ENCODE measurements around the gene PGLYRP4. TPM values are rescaled to one million over a fixed set of nuclear protein-coding genes. Genes with fewer than 3 reads are reported as not detected.

PGLYRP4 gene
- polyA plus RNA-seq, 2 of the 4 experiments (the other 2 are of a cell fraction), result not detected

- TF ChIP-seq MAZ (IDR thresholded peaks at IDR 0.05; ENCODE audit: borderline replicate concordance, low read depth, low read length) (no peak), CHD4 (IDR thresholded peaks at IDR 0.05; ENCODE audit: borderline replicate concordance) (no peak)
These were observed 45.3 kb upstream of the PGLYRP4 start (continued) for GRCh38 chr1:153393926-153394325.

- no peaks in the 10 kb centered on the region for H3K4me1 ChIP-seq
- POLR2A ChIA-PET, result no interaction called here
- TF ChIP-seq KDM5A (IDR thresholded peaks at IDR 0.05) (no peak), USF2 (IDR thresholded peaks at IDR 0.05) (no peak), SMC3 (IDR thresholded peaks at IDR 0.05) (no peak), HES2 (IDR thresholded peaks at IDR 0.05) (no peak), CHD4 (IDR thresholded peaks at IDR 0.05; ENCODE audit: borderline replicate concordance) (no peak), ESRRA (IDR thresholded peaks at IDR 0.05; ENCODE audit: borderline replicate concordance, low read length) (no peak), HOXB13 (CRISPR knock-in tag; IDR thresholded peaks at IDR 0.05; ENCODE audit: low read depth) (no peak), FOSL2 (IDR thresholded peaks at IDR 0.05) (no peak), FOSL2 (CRISPR knock-in tag; IDR thresholded peaks at IDR 0.05) (no peak), JUN (IDR thresholded peaks at IDR 0.05) (no peak), ATOH8 (CRISPR knock-in tag; IDR thresholded peaks at IDR 0.05; ENCODE audit: low read depth) (no peak), PHF8 (IDR thresholded peaks at IDR 0.05; ENCODE audit: borderline replicate concordance, low read depth) (no peak), GATA3 (IDR thresholded peaks at IDR 0.05; ENCODE audit: borderline replicate concordance) (no peak)
- H3K4me2 ChIP-seq, result no peak overlapping the region
- H3K27ac ChIP-seq, result no peak overlapping the region
- CTCF ChIA-PET, result interaction anchor here (1.4 to 2.1 kb wide), 3 partner anchors 39 to 102 kb away, joined by 4 to 6 read pairs (median 6); no protein-coding TSS in a partner anchor
- no peak for DNase-seq (ENCODE audit: low read depth in 1 of 2, low spot score in 1 of 2)
- WGBS (ENCODE audit: missing lambda C conversion rate), result 16% methylated on average over 3 of the region's 3 CpGs
- H3K9me3 ChIP-seq, result no peaks in the 10 kb centered on the region
- no peak overlapping the region for H3K4me3 ChIP-seq
- FAIRE-seq, result no peak
- no peak for ATAC-seq
These were observed 44.2 kb upstream of the PGLYRP4 start for GRCh38 chr1:153392822-153393221.

- Histone ChIP-seq H3K27ac (no peak overlapping the region), H3K9me3 (no peaks in the 10 kb centered on the region), H3K4me2 (no peak overlapping the region), H3K4me3 (no peak overlapping the region), H3K4me1 (no peaks in the 10 kb centered on the region)
- ChIA-PET CTCF (interaction anchor here (1.4 to 2.1 kb wide), 3 partner anchors 38 to 102 kb away, joined by 4 to 6 read pairs (median 6); no protein-coding TSS in a partner anchor), POLR2A (no interaction called here)
- 0% methylated on average over 3 of the region's 3 CpGs for WGBS (ENCODE audit: missing lambda C conversion rate)
- no peak for FAIRE-seq
- TF ChIP-seq CEBPB (IDR thresholded peaks at IDR 0.05), result no peak
- TF ChIP-seq TP53 (CRISPR knock-in tag; IDR thresholded peaks at IDR 0.05), result no peak
- no peak for TF ChIP-seq EHMT2 (IDR thresholded peaks at IDR 0.05; ENCODE audit: low read depth)
- no peak for TF ChIP-seq SMC3 (IDR thresholded peaks at IDR 0.05)
- no peak for TF ChIP-seq RFX5 (IDR thresholded peaks at IDR 0.05)
- TF ChIP-seq CHD2 (IDR thresholded peaks at IDR 0.05; ENCODE audit: low read length, partially characterized antibody), result no peak
- DNase-seq (ENCODE audit: low read depth in 1 of 2, low spot score in 1 of 2), result no peak
- no peak for ATAC-seq
These were observed 43.6 kb upstream of the PGLYRP4 start for GRCh38 chr1:153392258-153392657.

- FAIRE-seq, result no peak
- DNase-seq (ENCODE audit: low read depth in 1 of 2, low spot score in 1 of 2), result no peak
- no peak within 1 kb of the TSS for H3K4me3 ChIP-seq
- H3K4me1 ChIP-seq, result no peaks in the 10 kb centered on the region
- H3K4me2 ChIP-seq, result no peak within 1 kb of the TSS
- no peaks in the 10 kb centered on the region for H3K9me3 ChIP-seq
- no peak for TF ChIP-seq HOXA7 (CRISPR knock-in tag; IDR thresholded peaks at IDR 0.05)
- POLR2A ChIA-PET, result no interaction called here
- no peak for ATAC-seq
- CTCF ChIA-PET, result interaction anchor here (1.3 to 2.1 kb wide), 2 partner anchors 103 to 177 kb away, joined by 3 to 6 read pairs; no protein-coding TSS in a partner anchor
- 3% methylated on average over 7 of the region's 7 CpGs for WGBS (ENCODE audit: missing lambda C conversion rate)
- no peak within 1 kb of the TSS for H3K27ac ChIP-seq
These were observed 42.5 kb upstream of the PGLYRP4 start, which contains the start of gene S100A8 for GRCh38 chr1:153390938-153391710. S100A8 (minus strand) TSS chr1:153391073; CDS start chr1:153390535, 538 bp downstream.
